H1 (cell line): ENCODE data around the gene MIER1. TPM values are rescaled to one million over a fixed set of nuclear protein-coding genes. Genes with fewer than 3 reads are reported as not detected.

Experiments used
- CTCF ChIA-PET: fragments of 300-600 bp; sonication (Branson Sonifier 250); formaldehyde crosslinking; loops from one replicate; lab custom pipeline; 2021; ENCODE audit not compliant: partially characterized antibody; lab: Charles Lee
- POLR2A ChIA-PET: fragments of 300-600 bp; sonication (Branson Sonifier 250); formaldehyde crosslinking; loops from one replicate; lab custom pipeline; 2021; ENCODE audit warnings: inconsistent platforms; ENCODE audit not compliant: partially characterized antibody; lab: Charles Lee
- DNase-seq, 2 experiments: peaks; one replicate each; pipeline versions ENCODE4 v3.0.0 to v3.0.0-alpha.2; 2010 to 2022; ENCODE audit warnings: low spot score in 2 of 2, low read depth in 1 of 2, mixed read lengths in 1 of 2
- FAIRE-seq: peaks from 2 replicates; lab custom pipeline; 2011; peaks lifted over from hg19 to GRCh38; lab: Jason Lieb, UNC
- H2AFZ ChIP-seq: 2 replicates; pipeline ENCODE4 v1.8.1; 2012; ENCODE audit warnings: low read length, inconsistent platforms
- H2AK5ac ChIP-seq: 2 replicates; pipeline ENCODE4 v1.6.1; 2013; ENCODE audit warnings: low read depth, low read length
- H2BK120ac ChIP-seq: replicated peaks from 2 replicates; pipeline ENCODE3; 2013; ENCODE audit warnings: low read depth, low read length, inconsistent platforms
- H2BK12ac ChIP-seq: 2 replicates; pipeline ENCODE4 v1.6.1; 2013; ENCODE audit warnings: low read depth, low read length
- H2BK15ac ChIP-seq: 2 replicates; pipeline ENCODE4 v1.6.1; 2013; ENCODE audit warnings: low read length
- H2BK20ac ChIP-seq: 2 replicates; pipeline ENCODE4 v1.6.1; 2013; ENCODE audit warnings: low read length
- H2BK5ac ChIP-seq: 2 replicates; pipeline ENCODE4 v1.6.1; 2013; ENCODE audit warnings: low read depth, low read length
- H3K14ac ChIP-seq: 2 replicates; pipeline ENCODE4 v1.6.1; 2013; ENCODE audit warnings: inconsistent platforms; ENCODE audit not compliant: insufficient read length
- H3K18ac ChIP-seq: 2 replicates; pipeline ENCODE4 v1.6.1; 2013; ENCODE audit warnings: low read length; ENCODE audit errors: extremely low read depth
- H3K23ac ChIP-seq: 2 replicates; pipeline ENCODE4 v1.6.1; 2013; ENCODE audit warnings: inconsistent platforms; ENCODE audit not compliant: insufficient read length
- H3K23me2 ChIP-seq: 2 replicates; pipeline ENCODE4 v1.6.1; 2013; ENCODE audit warnings: low read depth, low read length
- H3K27ac ChIP-seq: 2 replicates; pipeline ENCODE4 v1.6.1; 2011; ENCODE audit warnings: low read depth, low read length, inconsistent platforms
- H3K27me3 ChIP-seq, 4 experiments: replicated peaks in 1 of 4; 1 replicate in 1 of 4; 2 replicates in 3 of 4; pipeline versions ENCODE4 v1.6.1 to v1.8.1; 2011 to 2013; ENCODE audit warnings: low read length in 3 of 4, mild to moderate bottlenecking in 3 of 4, inconsistent platforms in 2 of 4, mixed read lengths in 2 of 4, moderate library complexity in 1 of 4; ENCODE audit not compliant: control insufficient read depth in 3 of 4, insufficient read depth in 3 of 4; ENCODE audit errors: extremely low read depth in 1 of 4
- H3K36me3 ChIP-seq, 4 experiments: 2 replicates each; pipeline versions ENCODE4 v1.6.1 to v1.8.1; 2011 to 2013; ENCODE audit warnings: mild to moderate bottlenecking in 4 of 4, low read length in 3 of 4, moderate library complexity in 2 of 4, control low read depth in 1 of 4, inconsistent platforms in 1 of 4; ENCODE audit not compliant: insufficient read depth in 4 of 4, control insufficient read depth in 2 of 4
- H3K4ac ChIP-seq: replicated peaks from 2 replicates; pipeline ENCODE3; 2013; ENCODE audit warnings: low read length, low read depth, mixed read lengths, inconsistent platforms; ENCODE audit not compliant: insufficient read length
- H3K4me1 ChIP-seq, 4 experiments: replicated peaks in 1 of 4; 1 replicate in 1 of 4; 2 replicates in 3 of 4; pipeline versions ENCODE4 v1.6.1 to v1.8.1; 2011 to 2013; ENCODE audit warnings: low read length in 3 of 4, inconsistent platforms in 2 of 4, mixed read lengths in 1 of 4; ENCODE audit not compliant: insufficient read depth in 4 of 4, control insufficient read depth in 3 of 4
- H3K4me2 ChIP-seq, 2 experiments: 2 replicates each; pipeline versions ENCODE4 v1.6.1 to v1.8.1; 2011 to 2013; ENCODE audit warnings: low read depth in 2 of 2, low read length in 2 of 2, control low read depth in 1 of 2, inconsistent platforms in 1 of 2, mild to moderate bottlenecking in 1 of 2; ENCODE audit not compliant: insufficient read depth in 1 of 2
- H3K4me3 ChIP-seq, 4 experiments: fragments of 200-600, 300-600 bp in 1 of 4; sonication (generic), shearing (Covaris generic), sonication (Bioruptor Twin) in 1 of 4; 2 replicates each; pipeline versions ENCODE4 v1.5.1 to v1.8.1; 2011 to 2016; ENCODE audit warnings: low read length in 4 of 4, low read depth in 3 of 4, control low read depth in 2 of 4, inconsistent platforms in 2 of 4, mild to moderate bottlenecking in 2 of 4, mixed read lengths in 1 of 4, moderate library complexity in 1 of 4; ENCODE audit not compliant: insufficient read depth in 2 of 4; ENCODE audit errors: extremely low read depth in 1 of 4
- H3K56ac ChIP-seq: replicated peaks from 2 replicates; pipeline ENCODE3; 2013; ENCODE audit warnings: low read depth, mild to moderate bottlenecking, mixed read lengths, low read length, inconsistent platforms; ENCODE audit not compliant: insufficient read length
- H3K79me1 ChIP-seq: 2 replicates; pipeline ENCODE4 v1.6.1; 2013; ENCODE audit warnings: low read depth, low read length, control low read depth
- H3K79me2 ChIP-seq, 2 experiments: 2 replicates each; pipeline versions ENCODE4 v1.6.1 to v1.8.1; 2012 to 2013; ENCODE audit warnings: low read length in 2 of 2, mild to moderate bottlenecking in 2 of 2, inconsistent platforms in 1 of 2; ENCODE audit not compliant: insufficient read depth in 2 of 2, control insufficient read depth in 1 of 2
- H3K9ac ChIP-seq, 4 experiments: replicated peaks in 1 of 4; 1 replicate in 1 of 4; 2 replicates in 3 of 4; pipeline versions ENCODE4 v1.6.1 to v1.8.1; 2011 to 2013; ENCODE audit warnings: low read depth in 3 of 4, low read length in 3 of 4, control low read depth in 2 of 4, mild to moderate bottlenecking in 2 of 4, moderate library complexity in 2 of 4, inconsistent platforms in 1 of 4; ENCODE audit errors: extremely low read depth in 1 of 4
- H3K9me3 ChIP-seq, 2 experiments: 2 replicates each; pipeline versions ENCODE4 v1.6.1 to v1.8.1; 2012 to 2013; ENCODE audit warnings: mild to moderate bottlenecking in 2 of 2, moderate library complexity in 2 of 2, control low read depth in 1 of 2, inconsistent platforms in 1 of 2, low read depth in 1 of 2, low read length in 1 of 2, mixed read lengths in 1 of 2; ENCODE audit not compliant: insufficient read depth in 2 of 2
- H4K20me1 ChIP-seq, 2 experiments: replicated peaks in 1 of 2; 2 replicates each; pipeline versions ENCODE3 to v1.8.1; 2011 to 2013; ENCODE audit warnings: inconsistent platforms in 2 of 2, low read length in 2 of 2, mild to moderate bottlenecking in 1 of 2; ENCODE audit not compliant: insufficient read depth in 2 of 2, control insufficient read depth in 1 of 2
- H4K5ac ChIP-seq: 2 replicates; pipeline ENCODE4 v1.6.1; 2013; ENCODE audit warnings: low read length, low read depth, mixed read lengths, inconsistent platforms; ENCODE audit not compliant: insufficient read length
- H4K8ac ChIP-seq: 2 replicates; pipeline ENCODE4 v1.8.0; 2013; ENCODE audit warnings: mild to moderate bottlenecking, moderate library complexity, low read length, inconsistent platforms; ENCODE audit not compliant: insufficient read depth; ENCODE audit errors: extremely low read depth
- H4K91ac ChIP-seq: replicated peaks from 2 replicates; pipeline ENCODE3; 2013; ENCODE audit warnings: low read length, mixed read lengths, inconsistent platforms; ENCODE audit not compliant: insufficient read length
- BCL11A ChIP-seq, 2 experiments: IDR thresholded peaks; one replicate each; pipeline ENCODE4 v1.6.1; 2011; ENCODE audit warnings: low read depth in 2 of 2, low read length in 2 of 2, mild to moderate bottlenecking in 2 of 2
- BRCA1 ChIP-seq: IDR thresholded peaks from 2 replicates; pipeline ENCODE4 v1.6.1; 2012; ENCODE audit warnings: low read depth, low read length, improper control_type of control experiment
- CTCF ChIP-seq, 3 experiments: IDR thresholded peaks; 1 replicate in 2 of 3; 2 replicates in 1 of 3; pipeline versions ENCODE4 v1.5.1 to v1.6.1; 2011; ENCODE audit warnings: low read length in 3 of 3, mild to moderate bottlenecking in 3 of 3, inconsistent platforms in 2 of 3, low read depth in 1 of 3, moderate library complexity in 1 of 3; ENCODE audit not compliant: insufficient read depth in 1 of 3; ENCODE audit errors: control extremely low read depth in 1 of 3
- FOSL1 ChIP-seq: IDR thresholded peaks from 2 replicates; pipeline ENCODE4 v1.6.1; 2011; ENCODE audit warnings: mild to moderate bottlenecking, low read depth, low read length, moderate library complexity; ENCODE audit not compliant: insufficient read depth
- GTF2F1 ChIP-seq: IDR thresholded peaks from 2 replicates; pipeline ENCODE4 v1.6.1; 2012; ENCODE audit warnings: low read depth, low read length, improper control_type of control experiment, borderline replicate concordance
- NANOG ChIP-seq: IDR thresholded peaks from 2 replicates; pipeline ENCODE4 v1.6.1; 2011; ENCODE audit warnings: low read length, low read depth, mild to moderate bottlenecking, inconsistent platforms; ENCODE audit not compliant: insufficient read depth, poor library complexity, severe bottlenecking
- POLR2AphosphoS5 ChIP-seq: IDR thresholded peaks from 2 replicates; pipeline ENCODE4 v1.6.1; 2011; ENCODE audit warnings: low read depth, low read length
- POU5F1 ChIP-seq: IDR thresholded peaks from 2 replicates; pipeline ENCODE4 v1.6.1; 2011; ENCODE audit warnings: low read depth, mild to moderate bottlenecking, low read length, moderate library complexity
- RNF2 ChIP-seq: fragments of 200-900, 300-1000 bp; sonication (generic); IDR thresholded peaks from 2 replicates; pipeline ENCODE4 v1.7.1; 2016; ENCODE audit warnings: borderline replicate concordance, low read depth, mild to moderate bottlenecking, antibody characterized with exemption, low read length; ENCODE audit not compliant: poor library complexity, severe bottlenecking; ENCODE audit errors: missing control alignments
- ZNF274 ChIP-seq: IDR thresholded peaks from 2 replicates; pipeline ENCODE4 v1.7.0; 2012; ENCODE audit warnings: low read length, borderline replicate concordance; ENCODE audit errors: extremely low read depth
- WGBS, 2 experiments: shearing (Covaris generic) in 1 of 2; methylation state at CpG; one replicate each; pipeline versions ENCODE4 v1.1.6 to v1.1.7; 2013 to 2015; ENCODE audit warnings: low lambda C conversion rate in 2 of 2, mixed read lengths in 2 of 2, inconsistent platforms in 1 of 2, low coverage in 1 of 2, missing lambda C conversion rate in 1 of 2; ENCODE audit not compliant: insufficient replicate concordance in 2 of 2, insufficient coverage in 1 of 2, insufficient read length in 1 of 2; ENCODE audit errors: extremely low coverage in 1 of 2, missing lambda C conversion rate in 1 of 2; 5-methylcytosine and 5-hydroxymethylcytosine counted together
- polyA plus RNA-seq, 7 experiments: library from polyadenylated mRNA; depleted of rRNA in 3 of 7; stranded (reverse) in 5 of 7; unstranded in 2 of 7; fragments of >200 nt in 5 of 7; fragments of 200-250 nt in 2 of 7; gene quantifications; 1 replicate in 5 of 7; 2 replicates in 1 of 7; 4 replicates in 1 of 7; pipeline versions ENCODE4 v1.2.1 to v1.2.3, GENCODE V29; 2011 to 2013; ENCODE audit warnings: missing spikeins in 2 of 7, mixed read lengths in 2 of 7
- total RNA-seq: library from RNA; stranded (reverse); fragmentation: NEBNext Ultra II Directional; extraction: Animal tissue kit (Norgen Biotek cat#: 25700); gene quantifications from 2 replicates; pipeline ENCODE4 v1.2.1, GENCODE V29; 2021

Gene MIER1
- total and polyA plus RNA-seq, 2 of the 8 experiments (the other 6 are each of a cell fraction or from before 2014, with no cell fraction given): 5.2 to 33.5 TPM

DNA sequence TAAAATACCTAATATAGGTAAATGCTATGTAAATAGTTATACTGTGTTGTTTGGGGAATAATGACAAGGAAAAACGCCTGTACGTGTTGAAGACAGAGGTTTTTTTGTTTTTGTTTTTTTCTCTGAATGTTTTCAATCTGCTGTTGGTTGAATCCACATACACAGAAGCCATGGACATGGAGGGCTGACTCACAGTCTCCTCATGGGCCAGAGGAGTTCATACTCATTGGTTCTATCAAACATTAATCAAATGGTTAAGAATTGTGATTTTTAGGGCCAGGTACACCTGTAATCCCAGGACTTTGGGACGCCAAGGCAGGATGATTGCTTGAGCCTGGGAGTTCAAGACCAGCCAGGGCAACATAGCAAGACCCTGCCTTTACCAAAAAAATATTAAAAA, 20.5 kb downstream of the MIER1 start:
- no peaks in the 10 kb centered on the region for H3K27me3 ChIP-seq
- no peak overlapping the region for H2BK5ac ChIP-seq
- no peak overlapping the region for H3K4ac ChIP-seq
- H4K8ac ChIP-seq: no peak overlapping the region
- H3K18ac ChIP-seq: no peak overlapping the region
- H3K4me1 ChIP-seq: peaks cover 0 to 2% (median 0%) of the 10 kb centered on the region in 4 experiments; a peak in 1 of 7 replicates
- H2AFZ ChIP-seq: no peak overlapping the region
- no peak for FAIRE-seq
- H3K79me2 ChIP-seq: peaks cover 0 to 24% of the 10 kb centered on the region in 2 experiments; a peak in 2 of 4 replicates
- 92% methylated on average over 3 of the region's 3 CpGs; no CpG with 5 or more reads in 1 of the 2 experiments for WGBS, 2 experiments
- no peak overlapping the region for H3K14ac ChIP-seq
- ChIA-PET CTCF (interaction anchor here (0.8 to 1.3 kb wide), 2 partner anchors 11 to 21 kb away, joined by 4 read pairs; partner anchors contain the start of genes DNAI4 and MIER1), POLR2A (no interaction called here)
- no peak overlapping the region for H4K91ac ChIP-seq
- no peak overlapping the region for H3K23ac ChIP-seq
- H4K5ac ChIP-seq: no peak overlapping the region
- no peak overlapping the region for H3K9ac ChIP-seq
- peaks cover 0 to 37% (median 11%) of the 10 kb centered on the region in 4 experiments; a peak in 3 of 8 replicates for H3K36me3 ChIP-seq
- no peak overlapping the region for H2BK15ac ChIP-seq
- H2BK20ac ChIP-seq: no peak overlapping the region
- H3K4me3 ChIP-seq: no peak overlapping the region
- H2AK5ac ChIP-seq: no peak overlapping the region
- TF ChIP-seq BRCA1 (no peak), POU5F1 (no peak), CTCF (IDR thresholded peaks at IDR 0.05; ENCODE audit: control extremely low read depth in 1 of 3, insufficient read depth in 1 of 3, low read depth in 1 of 3, low read length in 3 of 3) (no peak), BCL11A (IDR thresholded peaks at IDR 0.05; ENCODE audit: low read depth in 2 of 2, low read length in 2 of 2) (no peak), POLR2AphosphoS5 (no peak), RNF2 (no peak), GTF2F1 (no peak), NANOG (no peak), ZNF274 (no peak), FOSL1 (no peak)
- H3K9me3 ChIP-seq: no peaks in the 10 kb centered on the region
- no peaks in the 10 kb centered on the region for H4K20me1 ChIP-seq
- no peak for DNase-seq
- no peak overlapping the region for H3K27ac ChIP-seq
- H3K4me2 ChIP-seq: no peak overlapping the region
- H2BK120ac ChIP-seq: no peak overlapping the region
- H3K79me1 ChIP-seq: no peaks in the 10 kb centered on the region; the same call in 1 of the 2 replicates
- H3K56ac ChIP-seq: no peak overlapping the region
- no peaks in the 10 kb centered on the region for H3K23me2 ChIP-seq
- H2BK12ac ChIP-seq: no peak overlapping the region
